ENCODE measurements around the gene APOL6.

APOL6 gene

GRCh38 chr22:35683560-35683959 is 35.3 kb downstream of the APOL6 start:
- no peak for DNase-seq (ENCODE audit: low read depth)
- H3K4me3 ChIP-seq (ENCODE audit: low read depth, low read length): no peak overlapping the region
- TF ChIP-seq, protein P1, sequence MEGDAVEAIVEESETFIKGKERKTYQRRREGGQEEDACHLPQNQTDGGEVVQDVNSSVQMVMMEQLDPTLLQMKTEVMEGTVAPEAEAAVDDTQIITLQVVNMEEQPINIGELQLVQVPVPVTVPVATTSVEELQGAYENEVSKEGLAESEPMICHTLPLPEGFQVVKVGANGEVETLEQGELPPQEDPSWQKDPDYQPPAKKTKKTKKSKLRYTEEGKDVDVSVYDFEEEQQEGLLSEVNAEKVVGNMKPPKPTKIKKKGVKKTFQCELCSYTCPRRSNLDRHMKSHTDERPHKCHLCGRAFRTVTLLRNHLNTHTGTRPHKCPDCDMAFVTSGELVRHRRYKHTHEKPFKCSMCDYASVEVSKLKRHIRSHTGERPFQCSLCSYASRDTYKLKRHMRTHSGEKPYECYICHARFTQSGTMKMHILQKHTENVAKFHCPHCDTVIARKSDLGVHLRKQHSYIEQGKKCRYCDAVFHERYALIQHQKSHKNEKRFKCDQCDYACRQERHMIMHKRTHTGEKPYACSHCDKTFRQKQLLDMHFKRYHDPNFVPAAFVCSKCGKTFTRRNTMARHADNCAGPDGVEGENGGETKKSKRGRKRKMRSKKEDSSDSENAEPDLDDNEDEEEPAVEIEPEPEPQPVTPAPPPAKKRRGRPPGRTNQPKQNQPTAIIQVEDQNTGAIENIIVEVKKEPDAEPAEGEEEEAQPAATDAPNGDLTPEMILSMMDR (IDR thresholded peaks at IDR 0.05; ENCODE audit: low read depth, low read length): no peak
- TF ChIP-seq MYC (IDR thresholded peaks at IDR 0.05; ENCODE audit: low read depth, low read length): no peak
- no peak for TF ChIP-seq POLR2A (IDR thresholded peaks at IDR 0.05; ENCODE audit: extremely low read depth, insufficient read length)
- TF ChIP-seq, protein P2, sequence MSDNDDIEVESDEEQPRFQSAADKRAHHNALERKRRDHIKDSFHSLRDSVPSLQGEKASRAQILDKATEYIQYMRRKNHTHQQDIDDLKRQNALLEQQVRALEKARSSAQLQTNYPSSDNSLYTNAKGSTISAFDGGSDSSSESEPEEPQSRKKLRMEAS (IDR thresholded peaks at IDR 0.05; ENCODE audit: low read depth, low read length): no peak

GRCh38 chr22:35684270-35684700 is 36.0 kb downstream of the APOL6 start:
- DNase-seq (ENCODE audit: low read depth): peak; percentile 11
- TF ChIP-seq, protein P2 (IDR thresholded peaks at IDR 0.05; ENCODE audit: low read depth, low read length): no peak
- TF ChIP-seq MYC (IDR thresholded peaks at IDR 0.05; ENCODE audit: low read depth, low read length) (no peak), POLR2A (IDR thresholded peaks at IDR 0.05; ENCODE audit: extremely low read depth, insufficient read length) (no peak)
- TF ChIP-seq, protein P1 (IDR thresholded peaks at IDR 0.05; ENCODE audit: low read depth, low read length): peak; percentile 4
- H3K4me3 ChIP-seq (ENCODE audit: low read depth, low read length): no peak overlapping the region

DNA sequence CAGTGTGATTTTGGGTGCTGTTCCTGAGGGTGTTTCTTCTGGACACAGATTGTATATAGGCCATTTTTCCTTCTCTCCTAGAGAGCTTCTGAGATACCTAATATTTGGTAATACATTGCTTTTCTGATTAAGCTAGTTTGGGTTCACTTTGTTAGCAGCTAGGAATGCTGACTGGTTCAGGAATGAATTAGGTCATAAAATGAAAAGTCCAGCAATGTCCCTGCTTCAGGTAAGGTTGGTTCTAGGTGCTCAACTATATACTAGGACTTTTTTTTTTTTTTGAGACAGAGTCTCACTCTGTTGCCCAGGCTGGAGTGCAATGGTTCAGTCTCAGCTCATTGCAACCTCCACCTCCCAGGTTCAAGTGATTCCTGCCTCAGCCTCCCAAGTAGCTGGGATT is 36.5 kb downstream of the APOL6 start:
- no peak overlapping the region for H3K4me3 ChIP-seq (ENCODE audit: low read depth, low read length)
- TF ChIP-seq, protein P1 (IDR thresholded peaks at IDR 0.05; ENCODE audit: low read depth, low read length): no peak
- TF ChIP-seq MYC (IDR thresholded peaks at IDR 0.05; ENCODE audit: low read depth, low read length): no peak
- no peak for TF ChIP-seq POLR2A (IDR thresholded peaks at IDR 0.05; ENCODE audit: extremely low read depth, insufficient read length)
- TF ChIP-seq, protein P2 (IDR thresholded peaks at IDR 0.05; ENCODE audit: low read depth, low read length): no peak
- DNase-seq (ENCODE audit: low read depth): no peak

GRCh38 chr22:35685731-35686130 is 37.5 kb downstream of the APOL6 start:
- TF ChIP-seq MYC (IDR thresholded peaks at IDR 0.05; ENCODE audit: low read depth, low read length) (no peak), POLR2A (IDR thresholded peaks at IDR 0.05; ENCODE audit: extremely low read depth, insufficient read length) (no peak)
- TF ChIP-seq, protein P2 (IDR thresholded peaks at IDR 0.05; ENCODE audit: low read depth, low read length): no peak
- TF ChIP-seq, protein P1 (IDR thresholded peaks at IDR 0.05; ENCODE audit: low read depth, low read length): no peak
- DNase-seq (ENCODE audit: low read depth): no peak
- H3K4me3 ChIP-seq (ENCODE audit: low read depth, low read length): no peak overlapping the region

GRCh38 chr22:35686298-35686697 is 38.1 kb downstream of the APOL6 start:
- TF ChIP-seq MYC (IDR thresholded peaks at IDR 0.05; ENCODE audit: low read depth, low read length) (no peak), POLR2A (IDR thresholded peaks at IDR 0.05; ENCODE audit: extremely low read depth, insufficient read length) (no peak)
- TF ChIP-seq, protein P1 (IDR thresholded peaks at IDR 0.05; ENCODE audit: low read depth, low read length): no peak
- H3K4me3 ChIP-seq (ENCODE audit: low read depth, low read length): no peak overlapping the region
- peak; percentile 62 for DNase-seq (ENCODE audit: low read depth)

DNA sequence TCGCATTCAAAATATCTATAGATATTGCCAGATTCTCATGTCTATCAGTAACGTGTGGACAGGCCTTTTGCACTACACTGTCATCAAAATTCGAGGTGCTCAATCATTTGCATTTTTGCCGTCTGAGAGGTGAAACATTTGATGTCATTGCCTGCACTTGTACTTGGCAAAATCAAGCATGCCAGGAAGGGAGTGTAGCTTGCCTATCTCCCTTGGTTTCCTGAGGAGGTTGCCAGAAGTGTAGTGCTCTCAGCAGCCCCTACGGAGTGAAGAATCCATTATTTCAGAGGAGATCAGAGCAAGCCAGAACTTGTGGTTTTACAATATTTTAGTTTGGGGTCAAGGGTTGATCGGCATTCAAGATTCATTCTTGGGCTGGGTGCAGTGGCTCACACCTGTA is 39.2 kb downstream of the APOL6 start:
- TF ChIP-seq POLR2A (IDR thresholded peaks at IDR 0.05; ENCODE audit: extremely low read depth, insufficient read length) (no peak), MYC (IDR thresholded peaks at IDR 0.05; ENCODE audit: low read depth, low read length) (no peak)
- TF ChIP-seq, protein P2 (IDR thresholded peaks at IDR 0.05; ENCODE audit: low read depth, low read length): no peak
- TF ChIP-seq, protein P1 (IDR thresholded peaks at IDR 0.05; ENCODE audit: low read depth, low read length): no peak
- H3K4me3 ChIP-seq (ENCODE audit: low read depth, low read length): no peak overlapping the region
- DNase-seq (ENCODE audit: low read depth): no peak

All from NB4 (cell line).